HG03378 (cell line): ENCODE results near the gene BMI1.
A peak's percentile ranks its signal among the peaks of the same experiment; 100 is the strongest.
"Not testable (repeated sequence)": the region's sequence is repeated elsewhere in the genome, so short reads cannot be mapped to it uniquely, and the experiment has no call there.

Experiments used
- ATAC-seq: cut with Tn5 transposase; IDR thresholded peaks from one replicate; pipeline ENCODE4 v1.9.1; 2021; ENCODE audit warnings: mild to moderate bottlenecking, moderate library complexity; ENCODE audit not compliant: unreplicated experiment

The BMI1 gene

DNA sequence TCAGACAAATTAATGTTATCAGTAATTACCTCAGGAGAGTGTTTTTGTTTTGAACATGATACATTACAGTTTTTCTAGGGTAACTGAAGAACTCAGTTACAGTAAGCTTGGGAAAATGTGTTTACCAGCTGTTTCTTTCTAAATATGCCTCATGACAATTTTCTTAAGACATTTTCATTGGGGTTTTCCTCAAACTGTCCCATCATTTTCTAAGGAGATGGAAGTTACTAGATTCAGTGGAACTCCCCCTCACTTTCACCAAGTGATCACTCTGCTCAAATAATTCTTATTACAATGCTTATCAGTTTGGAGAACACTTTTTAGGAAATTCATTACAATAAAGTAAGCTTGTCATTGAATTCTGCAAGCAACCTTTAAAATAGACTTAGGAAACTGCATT is 18.0 kb downstream of the BMI1 start:
- ATAC-seq = no peak

DNA sequence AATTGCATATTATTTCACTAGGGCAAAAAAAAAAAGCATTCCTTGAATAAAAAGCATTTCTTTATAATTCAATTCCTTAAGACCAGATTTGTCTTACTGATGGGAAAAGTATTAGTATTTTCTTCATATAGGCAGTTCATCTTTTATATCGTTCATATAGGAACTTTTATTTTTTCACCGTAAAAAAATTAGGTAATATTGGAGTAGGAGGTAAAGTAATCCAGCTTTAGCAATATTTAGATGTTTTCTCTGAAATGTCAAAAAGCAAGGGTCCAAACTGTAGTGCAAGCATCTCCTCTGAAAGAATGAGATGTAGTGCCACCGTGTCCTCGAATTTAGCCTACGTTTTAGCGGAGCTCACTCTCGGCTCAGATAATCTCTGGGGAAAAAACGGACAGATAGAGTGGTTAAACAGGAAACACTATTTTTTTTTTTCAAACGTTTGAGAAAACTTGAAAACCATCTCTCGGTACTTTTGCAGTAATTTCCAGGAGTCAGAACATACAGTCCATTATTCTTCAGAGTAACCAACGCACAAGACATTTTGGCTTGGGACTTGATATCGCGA is 18.9 kb downstream of the BMI1 start:
- no peak for ATAC-seq

DNA sequence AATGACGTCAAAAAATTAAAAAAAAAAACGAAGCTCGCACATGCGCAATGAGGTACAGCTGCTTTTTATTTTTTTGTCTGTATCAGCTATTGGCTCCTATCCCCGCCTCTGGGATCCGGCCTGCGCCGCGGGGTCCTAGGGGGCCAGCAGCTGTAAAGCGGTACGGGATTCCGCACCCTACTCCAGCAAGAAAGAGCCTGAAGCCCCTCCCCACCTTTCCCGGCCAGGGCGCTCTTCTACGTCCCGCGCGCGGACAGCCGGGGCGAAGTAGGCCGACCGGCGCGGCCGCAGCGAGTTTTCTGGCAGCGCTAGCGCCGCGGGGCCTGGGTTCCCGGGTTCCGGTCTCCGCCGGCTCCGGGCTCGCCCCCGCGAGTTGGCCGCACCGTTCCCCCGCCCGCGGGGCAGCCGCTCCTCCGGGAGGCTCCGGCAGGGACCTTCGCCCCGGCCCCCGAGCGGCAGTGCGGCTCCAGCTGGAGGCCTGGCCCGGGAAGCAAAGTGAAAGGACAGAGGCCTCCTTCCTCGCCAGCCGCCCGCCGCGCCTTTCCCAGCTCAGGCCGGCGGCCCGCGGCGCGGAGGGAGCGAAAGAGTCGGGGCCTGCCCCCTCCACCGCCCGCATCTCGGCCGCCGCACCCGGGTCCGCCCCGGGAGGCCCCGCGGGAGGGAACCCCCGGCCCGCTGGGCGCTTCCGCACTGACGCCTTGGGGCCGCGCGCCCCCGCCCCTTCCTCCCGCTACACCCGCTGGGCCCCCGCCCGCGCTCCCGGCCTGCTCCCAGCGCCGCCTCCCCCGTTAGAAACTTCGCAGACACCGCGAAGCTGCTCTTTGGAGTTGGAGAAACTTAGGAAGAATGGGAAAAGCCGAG is 19.7 kb downstream of the BMI1 start:
- peak; percentile 36 for ATAC-seq

DNA sequence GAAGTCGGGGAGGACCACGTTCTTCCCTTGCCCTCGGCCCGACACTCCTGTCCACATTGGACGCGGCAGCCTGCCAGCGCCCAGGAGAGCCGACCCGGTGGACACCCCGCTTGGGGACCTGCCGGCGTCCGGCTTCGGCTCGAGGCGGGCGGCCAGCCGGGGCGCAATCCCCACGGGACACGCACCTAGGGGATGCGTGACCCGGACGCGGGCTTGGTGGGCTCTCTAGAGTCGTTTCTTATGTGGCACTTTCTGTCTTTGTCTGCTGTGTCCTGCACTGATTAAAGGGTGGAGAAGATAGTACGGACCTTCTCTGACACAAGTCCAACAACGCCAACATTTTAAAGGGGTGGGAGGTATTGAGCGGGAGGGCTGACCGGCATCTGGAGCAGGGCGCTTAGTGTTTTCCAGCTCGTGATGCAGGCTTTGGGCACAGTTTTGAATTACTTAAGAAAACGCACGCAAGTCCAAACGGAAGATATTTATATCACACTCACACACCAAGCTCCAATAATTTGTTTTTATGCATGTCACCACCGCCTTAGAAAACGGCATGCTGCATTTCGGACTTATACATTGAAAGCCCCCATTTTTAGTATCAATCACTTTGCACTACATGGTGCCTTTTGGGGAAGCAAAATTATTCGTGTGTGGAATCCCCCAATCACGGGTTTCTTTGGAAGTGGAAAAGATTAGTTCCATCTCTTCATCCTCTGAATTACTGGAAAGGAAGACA is 20.5 kb downstream of the BMI1 start:
- ATAC-seq = peak; percentile 10

DNA sequence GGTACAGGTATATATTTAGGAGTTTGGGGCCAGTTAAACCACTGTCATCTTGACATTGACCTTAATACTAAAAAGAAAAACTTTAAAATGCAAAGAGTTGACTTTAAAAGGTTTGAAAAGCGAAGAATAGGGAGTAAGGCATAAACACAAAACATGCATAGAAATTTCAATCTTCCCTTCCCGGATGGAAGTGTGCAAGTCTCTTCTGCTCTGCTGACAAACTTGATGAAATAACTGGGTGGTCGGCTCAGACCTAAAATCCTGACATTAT is 21.0 kb downstream of the BMI1 start:
- no peak for ATAC-seq

DNA sequence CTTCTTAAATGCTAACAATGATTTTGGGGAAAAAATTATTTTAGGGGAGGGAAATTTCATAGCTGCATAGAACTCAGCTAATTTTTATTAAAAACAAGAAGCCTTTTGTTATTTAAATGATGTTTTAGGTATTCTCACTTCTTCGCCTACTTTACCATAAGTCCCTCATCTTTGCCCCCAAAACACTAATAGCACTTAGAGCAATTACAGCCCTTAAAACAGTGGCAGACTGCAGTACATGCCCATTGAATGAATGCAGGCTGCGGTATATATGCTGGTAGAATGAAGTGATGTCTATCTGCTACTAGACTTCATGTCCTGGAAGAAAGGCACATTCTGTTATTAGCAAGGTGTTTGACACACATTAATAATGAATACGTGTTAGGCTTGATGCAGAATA is 21.5 kb downstream of the BMI1 start:
- ATAC-seq = no peak

DNA sequence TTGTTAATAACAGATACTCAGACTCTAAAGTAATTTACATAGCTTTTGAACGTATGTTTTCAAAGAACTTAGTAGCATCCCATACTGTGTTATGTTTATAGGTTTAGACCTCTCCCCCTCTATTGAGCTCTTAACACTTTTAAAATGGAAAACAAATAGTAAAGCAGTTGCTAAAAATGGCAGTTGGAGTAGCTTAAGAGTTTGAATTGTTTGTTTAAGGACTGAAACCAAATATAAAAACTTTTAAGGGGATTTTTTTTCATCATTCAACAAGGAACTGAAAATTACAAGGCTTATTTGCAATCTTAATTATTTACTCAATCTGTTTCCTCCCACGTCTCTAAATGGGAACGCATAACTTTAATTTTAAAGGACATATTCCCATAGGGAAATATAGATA is 22.8 kb downstream of the BMI1 start:
- no peak for ATAC-seq

DNA sequence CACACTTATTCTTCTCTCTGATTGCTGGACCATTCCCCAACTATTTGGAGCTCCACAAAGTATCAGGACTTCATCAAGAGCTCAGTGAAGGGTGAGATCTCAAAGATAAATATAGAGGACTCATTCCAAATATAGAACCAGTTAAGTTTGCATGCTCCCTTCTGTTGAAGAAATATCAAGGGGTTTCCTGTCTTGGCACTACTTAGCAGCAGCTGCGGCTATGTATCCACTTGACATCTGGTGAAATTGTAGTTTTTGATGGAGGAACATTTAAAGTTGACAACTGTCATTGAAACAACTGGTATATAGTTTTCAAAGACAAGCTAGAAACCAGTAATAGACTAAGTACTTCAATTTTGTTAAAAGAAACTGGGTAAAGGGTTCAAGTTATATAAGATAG is 23.4 kb downstream of the BMI1 start:
- ATAC-seq = no peak

DNA sequence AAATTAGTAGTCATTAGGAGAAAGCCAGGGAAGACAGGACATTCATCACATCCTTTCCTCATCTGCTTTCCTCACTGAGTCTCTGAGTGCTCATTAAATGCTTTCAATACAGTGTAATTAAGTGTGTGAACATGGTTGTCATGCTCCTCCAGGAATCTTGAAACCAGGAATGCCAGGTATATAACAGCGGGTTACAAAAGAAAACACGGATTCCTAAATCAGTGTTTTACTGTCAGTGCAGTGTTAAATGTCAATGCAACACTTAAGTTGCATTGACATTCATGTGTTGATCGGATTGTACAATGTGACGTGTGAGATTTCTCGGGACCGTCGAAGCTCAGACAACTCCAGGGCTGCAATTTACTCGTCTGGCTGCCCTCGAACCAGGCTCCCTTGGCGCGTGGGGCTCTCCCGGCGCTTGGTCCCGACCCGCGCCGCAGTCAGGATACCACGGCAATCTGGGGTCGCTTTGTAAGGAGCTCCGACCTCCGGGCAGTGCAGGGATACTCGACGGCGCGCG is 23.9 kb downstream of the BMI1 start:
- ATAC-seq = no peak

DNA sequence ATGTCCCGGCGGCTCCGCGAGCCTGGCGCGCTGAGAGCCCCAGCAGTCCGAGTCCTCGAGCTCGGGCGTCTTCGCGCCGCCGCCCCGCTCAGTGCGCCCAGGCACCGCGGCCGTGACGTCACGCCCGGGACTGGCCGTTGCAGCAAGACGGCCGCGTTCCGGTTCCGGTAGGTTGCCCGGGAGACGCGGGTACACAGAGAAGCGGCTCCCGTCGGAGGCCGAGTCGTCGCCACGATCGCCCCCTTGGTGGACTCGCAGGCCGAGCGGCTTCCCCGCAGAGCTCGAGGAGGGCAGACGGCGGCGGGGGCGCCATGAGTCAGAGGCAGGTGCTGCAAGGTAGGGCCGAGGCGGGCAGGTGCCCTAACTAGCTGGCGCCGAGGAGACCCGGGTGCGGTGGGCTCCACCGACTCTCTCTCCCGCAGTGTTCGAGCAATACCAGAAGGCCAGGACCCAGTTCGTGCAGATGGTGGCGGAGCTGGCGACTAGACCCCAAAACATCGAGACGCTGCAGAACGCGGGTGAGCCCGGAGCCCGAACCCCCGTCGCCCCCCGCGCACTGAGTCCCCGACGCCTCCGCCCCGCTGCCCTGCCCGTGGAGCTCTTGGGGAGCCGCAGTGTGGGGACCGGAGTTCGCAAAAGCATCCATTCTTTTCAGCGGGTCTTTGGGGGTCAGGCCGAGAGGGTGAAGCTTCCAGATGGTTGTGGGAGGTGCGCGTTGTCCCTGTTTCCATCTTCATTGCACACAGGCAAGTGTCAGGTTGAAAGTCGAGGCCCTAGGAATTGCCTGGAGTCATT is 24.6 kb downstream of the BMI1 start, which contains the start of gene SPAG6:
Gene SPAG6 (plus strand): TSS at position 196 of the 795 bp plus-strand sequence. CDS start 116 bp downstream, at position 312.
- no peak for ATAC-seq

DNA sequence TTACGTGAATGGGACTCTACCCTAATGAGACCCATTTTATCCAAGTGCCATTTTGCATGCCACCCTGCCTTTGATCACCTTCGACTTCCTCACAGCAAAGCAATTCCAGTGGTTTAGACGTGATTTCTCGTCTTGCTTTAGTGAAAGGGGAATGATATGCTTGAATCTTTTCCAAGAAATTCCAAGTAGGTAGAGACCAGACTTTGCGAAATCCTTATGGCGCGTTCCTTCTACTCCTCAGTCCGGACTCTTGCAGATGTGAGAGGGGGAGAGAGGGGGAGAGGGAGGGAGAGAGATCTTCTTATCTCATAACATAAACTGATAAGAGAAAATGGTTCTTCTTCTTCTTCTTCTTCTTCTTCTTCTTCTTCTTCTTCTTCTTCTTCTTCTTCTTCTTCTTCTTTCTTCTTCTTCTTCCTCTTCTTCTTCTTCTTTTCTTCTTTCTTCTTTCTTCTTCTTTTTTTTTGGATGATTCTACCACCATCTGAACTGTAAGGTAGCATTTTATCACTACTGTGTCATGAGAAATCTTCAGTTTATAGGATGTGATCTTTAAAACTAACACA is 25.3 kb downstream of the BMI1 start:
- no peak for ATAC-seq

DNA sequence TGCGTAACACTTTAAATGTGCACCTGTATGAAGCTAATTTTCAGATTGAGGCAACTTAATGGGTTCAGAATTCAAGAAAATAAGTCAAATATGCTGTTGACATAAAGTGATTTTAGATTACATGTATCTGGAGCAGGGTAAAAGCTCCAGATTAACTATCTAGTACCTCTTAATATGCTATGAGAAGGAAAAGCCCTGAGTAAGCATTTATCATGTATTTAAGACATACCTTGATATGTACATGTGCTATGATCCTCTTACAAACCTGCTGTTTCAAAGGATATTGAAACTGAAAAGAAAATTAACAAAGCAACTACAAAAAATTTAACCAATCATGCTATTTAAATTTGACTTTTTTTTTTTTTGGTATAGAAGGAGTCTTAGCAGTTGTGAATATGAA is 28.9 kb downstream of the BMI1 start:
- no peak for ATAC-seq

DNA sequence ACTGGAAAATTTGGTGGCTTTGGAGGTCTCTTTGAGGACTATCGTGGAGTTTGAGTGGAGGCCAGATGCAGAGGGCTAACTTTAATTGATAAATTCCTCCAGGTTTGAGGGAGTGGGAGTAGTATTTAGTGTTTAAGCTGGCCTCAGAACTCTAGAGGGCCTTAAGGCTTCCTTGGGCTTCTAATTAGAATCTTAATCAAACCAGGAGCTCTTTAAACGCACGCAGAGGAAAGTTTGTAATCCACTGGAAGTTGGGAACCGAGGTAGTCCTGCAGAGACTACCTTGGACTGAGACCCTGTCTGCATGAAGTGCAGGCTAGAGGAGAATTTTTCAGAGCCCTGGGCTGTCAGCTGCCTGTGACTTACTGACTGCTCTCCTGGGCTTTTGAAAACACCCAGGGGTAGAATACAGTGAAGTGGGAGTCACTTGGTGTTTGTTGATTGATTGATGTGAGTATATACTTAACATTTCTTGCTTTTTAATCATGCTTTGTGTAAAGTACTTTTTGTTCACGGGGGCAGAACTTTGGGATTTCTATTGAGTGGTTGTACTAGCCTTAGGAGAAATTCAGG is 30.3 kb downstream of the BMI1 start:
- no peak for ATAC-seq

DNA sequence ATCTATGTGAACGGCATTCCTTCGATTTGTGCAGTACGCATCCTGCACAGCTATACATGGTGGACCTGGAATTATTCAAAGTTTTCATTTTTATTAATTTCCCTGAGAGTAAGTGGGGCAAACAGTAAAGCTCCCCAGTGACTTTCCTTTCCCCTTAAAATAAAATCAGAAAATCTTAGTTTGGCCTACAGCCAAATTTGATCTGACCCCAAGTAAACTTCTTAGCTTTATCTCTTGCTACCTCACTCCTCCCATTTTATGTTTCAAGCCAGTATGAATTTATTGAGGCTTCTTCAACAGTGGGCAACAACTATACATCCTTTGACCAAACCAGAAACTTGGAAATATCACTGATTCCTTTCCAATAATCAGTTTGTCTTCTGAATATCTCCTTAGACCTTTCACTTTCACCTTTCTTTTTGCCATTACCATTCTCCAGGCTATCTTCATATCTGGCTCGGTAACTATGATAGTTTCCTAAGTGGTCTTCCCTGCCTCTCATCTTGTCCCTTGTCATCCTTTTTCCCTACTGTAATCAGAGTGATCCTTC is 35.5 kb downstream of the BMI1 start:
- ATAC-seq = no peak

DNA sequence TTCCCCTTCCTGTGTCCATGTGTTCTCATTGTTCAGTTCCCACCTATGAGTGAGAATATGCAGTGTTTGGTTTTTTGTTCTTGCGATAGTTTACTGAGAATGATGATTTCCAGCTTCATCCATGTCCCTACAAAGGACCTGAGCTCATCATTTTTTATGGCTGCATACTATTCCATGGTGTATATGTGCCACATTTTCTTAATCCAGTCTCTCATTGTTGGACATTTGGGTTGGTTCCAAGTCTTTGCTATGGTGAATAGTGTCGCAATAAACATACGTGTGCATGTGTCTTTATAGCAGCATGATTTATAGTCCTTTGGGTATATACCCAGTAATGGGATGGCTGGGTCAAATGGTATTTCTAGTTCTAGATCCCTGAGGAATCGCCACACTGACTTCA is 36.9 kb downstream of the BMI1 start:
- ATAC-seq = not testable (repeated sequence)

DNA sequence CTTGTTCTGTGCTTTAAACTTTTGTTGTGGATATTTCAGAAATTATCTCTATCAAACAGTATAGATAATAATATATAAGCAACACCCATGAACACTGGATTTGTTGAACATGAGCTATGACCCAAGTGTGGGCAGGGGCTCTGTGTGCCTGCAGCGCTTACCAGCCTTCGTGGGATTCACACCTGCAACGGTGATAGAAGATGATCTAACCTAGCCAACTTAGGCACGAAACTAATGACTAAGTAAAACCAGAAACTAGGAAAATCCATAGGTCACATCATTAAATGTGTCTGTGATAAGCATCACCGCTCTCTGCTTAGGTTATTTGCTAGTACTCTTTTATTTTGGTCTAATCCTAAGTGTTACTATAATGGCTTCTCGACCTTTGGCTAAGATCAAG is 42.4 kb downstream of the BMI1 start:
- no peak for ATAC-seq

DNA sequence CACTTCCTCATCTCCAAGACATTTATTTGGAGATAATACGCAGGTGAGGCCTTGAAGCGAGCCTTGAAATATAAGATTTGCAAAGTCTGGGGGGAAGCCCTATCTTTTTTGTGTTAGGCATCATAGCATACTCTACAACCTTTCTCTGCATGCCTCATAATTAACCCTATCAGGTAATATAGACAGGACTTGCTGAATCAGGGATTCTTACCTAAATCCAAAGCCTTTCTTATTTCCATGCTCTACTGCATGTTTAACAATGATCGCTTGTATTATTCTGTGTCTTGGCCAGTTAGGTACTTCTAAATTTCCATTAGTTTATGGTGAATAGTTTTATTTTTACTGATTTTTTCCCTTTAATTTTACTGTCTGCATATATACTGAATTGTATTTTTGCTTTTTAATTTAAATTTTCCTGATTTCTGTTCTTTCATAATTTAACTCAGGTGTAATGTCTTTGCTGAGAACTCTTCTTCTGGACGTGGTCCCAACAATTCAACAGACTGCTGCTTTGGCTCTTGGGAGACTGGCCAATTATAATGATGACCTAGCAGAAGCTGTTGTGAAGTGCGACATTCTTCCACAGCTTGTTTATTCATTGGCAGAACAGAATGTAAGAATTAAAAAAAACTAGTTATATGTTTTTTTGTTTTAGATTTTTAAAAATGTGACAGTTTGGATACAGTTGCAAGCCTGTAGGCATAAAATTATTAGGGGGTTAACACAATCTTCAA is 43.7 kb downstream of the BMI1 start:
- no peak for ATAC-seq

DNA sequence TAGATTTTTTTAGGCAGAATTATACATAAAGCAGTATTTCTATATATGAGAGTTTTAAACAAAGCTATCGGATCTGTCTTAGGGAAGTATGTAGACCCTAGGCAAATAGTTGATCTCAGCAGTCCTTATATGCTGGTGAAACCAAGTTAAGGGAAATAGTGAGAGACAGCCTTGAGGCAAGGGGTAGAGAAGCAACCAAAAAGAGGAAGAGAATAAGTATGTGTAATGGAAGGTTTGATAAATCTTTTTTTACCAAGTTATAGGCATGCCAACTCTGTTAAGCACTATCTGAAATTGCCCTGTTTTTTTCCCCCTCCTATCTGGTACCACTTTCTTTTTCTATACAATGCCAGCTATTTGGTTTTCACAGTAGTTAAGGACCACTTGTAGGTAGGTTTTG is 44.3 kb downstream of the BMI1 start:
- ATAC-seq = peak; percentile 52

DNA sequence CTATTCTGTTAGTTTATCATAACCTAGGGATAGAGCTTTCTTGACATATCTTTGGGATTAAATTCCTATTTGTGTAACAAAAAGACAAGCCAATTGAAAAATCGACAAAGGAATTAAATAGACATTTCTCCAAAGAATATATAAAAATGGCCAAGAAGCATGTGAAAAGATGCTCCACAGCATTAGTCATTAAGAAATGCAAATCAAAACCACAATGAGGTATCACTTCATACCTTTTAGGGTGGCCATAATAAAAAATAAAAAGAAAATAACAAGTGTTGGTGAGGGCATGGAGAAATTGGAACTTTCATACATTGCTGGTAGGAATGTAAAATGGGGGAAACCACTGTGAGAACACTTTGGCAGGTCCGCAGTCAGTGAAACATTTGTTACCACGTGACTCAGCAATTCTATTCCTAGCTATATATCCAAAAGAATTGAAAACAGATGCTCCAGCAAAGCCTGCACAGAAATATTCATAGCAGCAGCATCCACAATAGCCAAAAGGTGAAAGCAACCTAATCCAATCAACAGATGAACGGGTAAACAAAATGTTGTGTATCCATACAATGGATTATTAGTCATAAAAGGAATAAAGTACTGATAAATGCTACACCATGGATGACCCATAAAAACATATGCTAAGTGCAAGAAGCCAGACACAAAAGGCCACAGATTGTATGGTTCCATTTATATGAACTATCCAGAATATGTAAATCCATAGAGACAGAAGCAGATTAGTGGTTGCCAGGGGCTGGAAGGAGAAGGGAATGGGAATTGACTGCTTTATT is 44.9 kb downstream of the BMI1 start:
- ATAC-seq = no peak
